NCI-H524 treated with DMSO at 0.1 percent for 48 hours (cell line): ENCODE results near the gene HSDL2.
"Not testable (repeated sequence)": the region's sequence is repeated elsewhere in the genome, so short reads cannot be mapped to it uniquely, and the experiment has no call there.

Experiments used
- DNase-seq: peaks from one replicate; lab custom pipeline; 2025; lab: John Stamatoyannopoulos, UW

Gene HSDL2

GRCh38 chr9:112396872-112397271 lies 17.0 kb downstream of the HSDL2 start:
- no peak for DNase-seq

- no peak for DNase-seq
These were observed 21.4 kb downstream of the HSDL2 start for GRCh38 chr9:112401175-112401815.

GRCh38 chr9:112403614-112404201 lies 23.8 kb downstream of the HSDL2 start:
- DNase-seq, result no peak

- DNase-seq, result no peak
These were observed 24.6 kb downstream of the HSDL2 start for GRCh38 chr9:112404508-112404932.

GRCh38 chr9:112408275-112408674 lies 28.4 kb downstream of the HSDL2 start:
- no peak for DNase-seq

- DNase-seq, result no peak
These were observed 28.9 kb downstream of the HSDL2 start for GRCh38 chr9:112408819-112409218.

GRCh38 chr9:112409758-112410157 lies 29.9 kb downstream of the HSDL2 start:
- DNase-seq, result no peak

- DNase-seq, result no peak
These were observed 31.7 kb downstream of the HSDL2 start for GRCh38 chr9:112411626-112412027.

GRCh38 chr9:112413728-112414127 lies 33.8 kb downstream of the HSDL2 start:
- not testable (repeated sequence) for DNase-seq

- no peak for DNase-seq
These were observed 40.3 kb downstream of the HSDL2 start for GRCh38 chr9:112420208-112420607.

GRCh38 chr9:112421771-112422222 lies 41.9 kb downstream of the HSDL2 start:
- no peak for DNase-seq

GRCh38 chr9:112422417-112423148 lies 42.7 kb downstream of the HSDL2 start:
- DNase-seq, result no peak

- DNase-seq, result no peak
These were observed 50.2 kb downstream of the HSDL2 start for GRCh38 chr9:112430006-112430522.

GRCh38 chr9:112433499-112434392 lies 53.8 kb downstream of the HSDL2 start:
- DNase-seq, result no peak

- DNase-seq, result no peak
These were observed 54.6 kb downstream of the HSDL2 start for GRCh38 chr9:112434487-112434886.

GRCh38 chr9:112437406-112437805 lies 57.5 kb downstream of the HSDL2 start:
- DNase-seq, result peak; percentile 90

- peak; percentile 93 for DNase-seq
These were observed 59.3 kb downstream of the HSDL2 start for GRCh38 chr9:112439171-112439570.

GRCh38 chr9:112439825-112440224 lies 59.9 kb downstream of the HSDL2 start:
- DNase-seq, result no peak

- DNase-seq, result peak; percentile 18
These were observed 63.3 kb downstream of the HSDL2 start for GRCh38 chr9:112443200-112443599.

GRCh38 chr9:112443636-112444035 lies 63.7 kb downstream of the HSDL2 start:
- DNase-seq, result no peak

GRCh38 chr9:112445196-112445595 lies 65.3 kb downstream of the HSDL2 start:
- DNase-seq, result no peak

GRCh38 chr9:112446080-112446479 lies 66.2 kb downstream of the HSDL2 start:
- no peak for DNase-seq
